Anterior cingulate cortex (tissue), 58 donors: ENCODE measurements around the gene GTF2IRD2.
A peak's percentile ranks its signal among the peaks of the same experiment; 100 is the strongest.
"Not testable (repeated sequence)": the region's sequence is repeated elsewhere in the genome, so short reads cannot be mapped to it uniquely, and the experiment has no call there.

Source experiments
- DNase-seq, 58 donors: peaks; one replicate each; lab custom pipeline; 2025; lab: John Stamatoyannopoulos, UW

The GTF2IRD2 gene

GRCh38 chr7:74789200-74789736 lies 62.1 kb downstream of the GTF2IRD2 start:
- DNase-seq: not testable (repeated sequence)

GRCh38 chr7:74788369-74789150 lies 62.8 kb downstream of the GTF2IRD2 start:
- peak; percentile 8 to 96 (median 86) for DNase-seq

- DNase-seq: not testable (repeated sequence)
Measured at GRCh38 chr7:74783595-74783994, 67.8 kb downstream of the GTF2IRD2 start.

- not testable (repeated sequence) for DNase-seq
Measured at GRCh38 chr7:74781746-74782145, 69.7 kb downstream of the GTF2IRD2 start.

GRCh38 chr7:74779053-74779452 lies 72.4 kb downstream of the GTF2IRD2 start:
- DNase-seq: not testable (repeated sequence)

GRCh38 chr7:74775111-74775510 lies 76.3 kb downstream of the GTF2IRD2 start:
- not testable (repeated sequence) for DNase-seq

GRCh38 chr7:74773760-74774750 lies 77.3 kb downstream of the GTF2IRD2 start, which contains the start of gene NCF1:
Gene NCF1 (plus strand): TSS chr7:74774011. CDS start chr7:74774032, 21 bp downstream.
- not testable (repeated sequence) for DNase-seq

- DNase-seq: not testable (repeated sequence)
Measured at GRCh38 chr7:74772093-74772492, 79.3 kb downstream of the GTF2IRD2 start.

- DNase-seq: not testable (repeated sequence)
Measured at GRCh38 chr7:74770062-74770461, 81.3 kb downstream of the GTF2IRD2 start.

GRCh38 chr7:74766991-74767390 lies 84.4 kb downstream of the GTF2IRD2 start:
- DNase-seq: not testable (repeated sequence)

- not testable (repeated sequence) for DNase-seq
Measured at GRCh38 chr7:74766509-74766908, 84.9 kb downstream of the GTF2IRD2 start.

GRCh38 chr7:74765205-74765918 lies 86.0 kb downstream of the GTF2IRD2 start:
- not testable (repeated sequence) for DNase-seq

GRCh38 chr7:74758982-74759381 lies 92.4 kb downstream of the GTF2IRD2 start:
- not testable (repeated sequence) for DNase-seq

- DNase-seq: not testable (repeated sequence)
Measured at GRCh38 chr7:74758268-74758667, 93.1 kb downstream of the GTF2IRD2 start.

- DNase-seq: not testable (repeated sequence)
Measured at GRCh38 chr7:74756673-74757072, 94.7 kb downstream of the GTF2IRD2 start.

GRCh38 chr7:74753921-74754482 lies 97.4 kb downstream of the GTF2IRD2 start:
- DNase-seq: not testable (repeated sequence)
